KMS-11 (cell line): ENCODE measurements around the gene SLC10A1.

Experiments used
- H2AFZ ChIP-seq: fragments of 200-600 bp; sonication (generic); 2 replicates; pipeline ENCODE4 v1.6.1; 2016; ENCODE audit warnings: antibody characterized with exemption, mixed run types, low read depth
- H3K27ac ChIP-seq: fragments of 200-600 bp; sonication (generic); 2 replicates; pipeline ENCODE4 v1.6.1; 2016; ENCODE audit warnings: mild to moderate bottlenecking, mixed run types
- H3K27me3 ChIP-seq: fragments of 200-600 bp; sonication (generic); 2 replicates; pipeline ENCODE4 v1.6.1; 2017; ENCODE audit warnings: mild to moderate bottlenecking, low read depth, mixed run types, moderate library complexity; ENCODE audit not compliant: insufficient read depth
- H3K36me3 ChIP-seq: fragments of 200-600 bp; sonication (generic); 2 replicates; pipeline ENCODE4 v1.6.1; 2017; ENCODE audit warnings: mild to moderate bottlenecking, mixed run types; ENCODE audit not compliant: insufficient read depth
- H3K4me1 ChIP-seq: fragments of 200-600 bp; sonication (generic); 2 replicates; pipeline ENCODE4 v1.6.1; 2016; ENCODE audit warnings: mild to moderate bottlenecking, low read depth, mixed run types; ENCODE audit not compliant: poor library complexity, severe bottlenecking
- H3K4me2 ChIP-seq: fragments of 200-600 bp; sonication (generic); 2 replicates; pipeline ENCODE4 v1.7.0; 2016; ENCODE audit warnings: mild to moderate bottlenecking, mixed run types
- H3K4me3 ChIP-seq: fragments of 200-600 bp; sonication (generic); IDR thresholded peaks from 2 replicates; pipeline ENCODE4 v1.6.1; 2017; ENCODE audit warnings: low read depth, low read length, mixed read lengths; ENCODE audit not compliant: insufficient read depth
- H3K79me2 ChIP-seq: fragments of 200-600 bp; sonication (generic); 2 replicates; pipeline ENCODE4 v1.6.1; 2016; ENCODE audit warnings: low read depth, mixed run types; ENCODE audit not compliant: insufficient read depth
- H3K9ac ChIP-seq: fragments of 200-600 bp; sonication (generic); 2 replicates; pipeline ENCODE4 v1.6.1; 2016; ENCODE audit warnings: mild to moderate bottlenecking, mixed run types
- H4K20me1 ChIP-seq: fragments of 200-600 bp; sonication (generic); 2 replicates; pipeline ENCODE4 v1.6.1; 2016; ENCODE audit warnings: mild to moderate bottlenecking, mixed run types; ENCODE audit not compliant: insufficient read depth
- CTCF ChIP-seq: fragments of 200-600 bp; sonication (generic); conservative IDR thresholded peaks from 2 replicates; pipeline ENCODE4 v1.6.1; 2017; ENCODE audit warnings: low read depth, mild to moderate bottlenecking, antibody characterized with exemption, low read length, moderate library complexity, mixed read lengths

The SLC10A1 gene

DNA sequence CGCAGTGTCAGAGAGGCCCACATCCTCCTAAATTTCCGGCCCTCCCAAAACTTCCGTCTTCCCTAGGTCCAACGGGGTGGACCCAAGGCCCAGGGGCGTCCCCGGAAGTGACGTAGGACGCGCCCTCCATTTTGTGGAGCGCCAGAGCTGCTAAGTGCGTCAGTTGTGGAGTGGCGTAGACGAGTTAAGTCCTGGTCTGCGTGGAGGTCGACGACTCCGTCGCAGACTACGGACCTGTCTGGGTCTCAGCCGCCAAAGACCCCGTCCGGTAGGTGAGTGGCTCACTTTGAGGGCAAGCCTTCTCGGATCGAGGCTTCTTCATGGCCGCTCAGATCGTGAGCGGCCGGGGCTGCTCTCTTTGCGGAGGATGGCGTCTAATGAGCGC, 30.1 kb downstream of the SLC10A1 start, which contains the start of gene SRSF5:
SRSF5 (plus strand) TSS at position 159 of the 385 bp plus-strand sequence. CDS start 1,015 bp downstream, outside the sequence.
- H3K9ac ChIP-seq = peak within 1 kb of the TSS; percentile 99
- peaks cover 7% of the 10 kb centered on the region; the same call in 1 of the 2 replicates for H4K20me1 ChIP-seq
- H3K4me1 ChIP-seq = peaks cover 18% of the 10 kb centered on the region
- no peaks in the 10 kb centered on the region for H3K27me3 ChIP-seq
- TF ChIP-seq CTCF = no peak
- peaks cover 14% of the 10 kb centered on the region; the same call in 1 of the 2 replicates for H3K36me3 ChIP-seq
- H2AFZ ChIP-seq = peak within 1 kb of the TSS; percentile 63
- no peak within 1 kb of the TSS for H3K4me3 ChIP-seq
- H3K27ac ChIP-seq = peak within 1 kb of the TSS; percentile 100
- peaks cover 25% of the 10 kb centered on the region for H3K79me2 ChIP-seq
- peak within 1 kb of the TSS; percentile 88 for H3K4me2 ChIP-seq

GRCh38 chr14:69763761-69764510, 33.1 kb downstream of the SLC10A1 start:
- H3K27ac ChIP-seq = no peak overlapping the region
- H3K4me3 ChIP-seq = no peak overlapping the region
- H3K4me2 ChIP-seq = no peak overlapping the region
- H3K79me2 ChIP-seq = peaks cover 17% of the 10 kb centered on the region
- H2AFZ ChIP-seq = no peak overlapping the region
- peaks cover 8% of the 10 kb centered on the region for H3K4me1 ChIP-seq
- no peak overlapping the region for H3K9ac ChIP-seq
- TF ChIP-seq CTCF = no peak
- H3K36me3 ChIP-seq = peaks cover 7% of the 10 kb centered on the region; the same call in 1 of the 2 replicates
- H4K20me1 ChIP-seq = 0 out of 2 replicates have a peak, but pooled peaks cover 7% of the 10 kb centered on the region
- no peaks in the 10 kb centered on the region for H3K27me3 ChIP-seq

DNA sequence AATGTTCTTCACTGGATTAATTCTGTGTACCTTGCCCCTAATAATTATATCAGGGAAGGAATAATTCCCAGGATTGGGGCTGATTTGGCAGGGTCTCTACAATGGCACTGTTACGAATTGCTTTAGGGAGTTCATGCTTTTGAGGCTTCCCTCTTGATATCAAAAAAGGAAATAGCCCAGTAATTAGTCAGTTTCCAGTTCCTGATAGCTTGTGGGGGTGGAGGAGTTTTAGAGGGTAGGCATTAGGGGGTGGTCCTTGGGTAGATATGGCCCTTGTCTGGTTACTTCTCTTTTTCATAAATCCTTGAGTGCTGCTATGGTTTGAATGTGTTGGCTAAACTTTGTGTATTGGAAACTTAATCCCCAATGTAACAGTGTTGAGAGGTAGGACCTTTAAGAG, 36.2 kb downstream of the SLC10A1 start:
- no peaks in the 10 kb centered on the region for H4K20me1 ChIP-seq
- no peaks in the 10 kb centered on the region for H3K79me2 ChIP-seq
- no peak overlapping the region for H3K4me2 ChIP-seq
- no peak overlapping the region for H3K4me3 ChIP-seq
- H3K27ac ChIP-seq = no peak overlapping the region
- no peaks in the 10 kb centered on the region for H3K36me3 ChIP-seq
- H3K9ac ChIP-seq = no peak overlapping the region
- H3K27me3 ChIP-seq = no peaks in the 10 kb centered on the region
- TF ChIP-seq CTCF = no peak
- H2AFZ ChIP-seq = no peak overlapping the region
- no peaks in the 10 kb centered on the region for H3K4me1 ChIP-seq

DNA sequence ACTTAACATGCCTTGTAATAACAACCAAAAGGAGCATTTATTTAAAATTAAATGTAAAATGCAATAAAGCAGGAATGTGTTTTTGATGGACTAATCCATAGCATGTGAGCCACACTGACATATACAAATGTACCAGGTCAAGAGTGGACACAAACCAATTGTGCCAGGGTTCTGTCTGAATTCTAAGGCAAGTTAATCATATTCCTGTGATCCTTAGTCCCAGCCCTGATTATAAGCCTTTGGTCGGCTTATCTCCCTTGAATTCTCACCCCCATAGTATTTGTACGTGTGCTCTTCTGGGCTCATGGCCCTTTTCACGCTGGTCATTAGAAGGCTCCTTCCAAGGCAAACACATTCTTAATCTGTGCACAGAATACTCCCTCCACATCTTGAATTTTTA, 40.7 kb downstream of the SLC10A1 start:
- H2AFZ ChIP-seq = no peak overlapping the region
- TF ChIP-seq CTCF = no peak
- no peaks in the 10 kb centered on the region for H3K27me3 ChIP-seq

More for the DNA sequence above, 40.7 kb downstream of the SLC10A1 start:
- no peaks in the 10 kb centered on the region for H3K79me2 ChIP-seq
- H4K20me1 ChIP-seq = no peaks in the 10 kb centered on the region
- no peaks in the 10 kb centered on the region for H3K36me3 ChIP-seq
- no peak overlapping the region for H3K4me2 ChIP-seq
- H3K9ac ChIP-seq = no peak overlapping the region
- H3K27ac ChIP-seq = no peak overlapping the region
- H3K4me3 ChIP-seq = no peak overlapping the region
- H3K4me1 ChIP-seq = no peaks in the 10 kb centered on the region
